ENCODE measurements around the gene PTPN14. TPM values are rescaled to one million over a fixed set of nuclear protein-coding genes. Genes with fewer than 3 reads are reported as not detected.
"Not testable (repeated sequence)": the region's sequence is repeated elsewhere in the genome, so short reads cannot be mapped to it uniquely, and the experiment has no call there.

PTPN14 gene
- total RNA-seq, 4 donors from 2014 or later = 4.5 to 9.7 (median 7.1) TPM

DNA sequence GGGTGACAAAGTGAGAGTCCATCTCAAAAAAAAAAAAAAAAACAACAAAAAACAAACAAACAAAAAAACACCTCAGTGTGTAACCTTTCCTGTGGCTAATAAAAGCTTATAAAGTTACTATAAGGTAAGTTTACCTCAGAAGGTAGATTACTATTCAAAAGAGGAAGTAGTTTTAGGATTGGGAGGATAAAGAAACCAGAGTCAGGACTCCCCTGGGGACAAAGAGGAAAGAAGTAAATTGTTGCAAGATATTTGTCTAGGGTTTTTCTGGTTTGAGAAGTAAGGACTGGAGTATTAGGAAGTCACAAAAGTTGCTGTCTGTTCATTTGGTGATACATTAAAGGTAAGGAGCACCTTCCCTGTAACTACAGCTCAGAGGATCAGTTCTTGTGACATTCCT lies 27.8 kb upstream of the PTPN14 start:
- no peak for DNase-seq
- H3K27ac ChIP-seq = no peak overlapping the region
- intact Hi-C loops (cut with DNase I; ENCODE audit: low total_unique reads) = no loop called here
- TF ChIP-seq POLR2A (IDR thresholded peaks at IDR 0.05) (no peak), EP300 (IDR thresholded peaks at IDR 0.05; ENCODE audit: low read depth) (no peak), POLR2AphosphoS5 (IDR thresholded peaks at IDR 0.05) (no peak)
- TF ChIP-seq, protein P1, sequence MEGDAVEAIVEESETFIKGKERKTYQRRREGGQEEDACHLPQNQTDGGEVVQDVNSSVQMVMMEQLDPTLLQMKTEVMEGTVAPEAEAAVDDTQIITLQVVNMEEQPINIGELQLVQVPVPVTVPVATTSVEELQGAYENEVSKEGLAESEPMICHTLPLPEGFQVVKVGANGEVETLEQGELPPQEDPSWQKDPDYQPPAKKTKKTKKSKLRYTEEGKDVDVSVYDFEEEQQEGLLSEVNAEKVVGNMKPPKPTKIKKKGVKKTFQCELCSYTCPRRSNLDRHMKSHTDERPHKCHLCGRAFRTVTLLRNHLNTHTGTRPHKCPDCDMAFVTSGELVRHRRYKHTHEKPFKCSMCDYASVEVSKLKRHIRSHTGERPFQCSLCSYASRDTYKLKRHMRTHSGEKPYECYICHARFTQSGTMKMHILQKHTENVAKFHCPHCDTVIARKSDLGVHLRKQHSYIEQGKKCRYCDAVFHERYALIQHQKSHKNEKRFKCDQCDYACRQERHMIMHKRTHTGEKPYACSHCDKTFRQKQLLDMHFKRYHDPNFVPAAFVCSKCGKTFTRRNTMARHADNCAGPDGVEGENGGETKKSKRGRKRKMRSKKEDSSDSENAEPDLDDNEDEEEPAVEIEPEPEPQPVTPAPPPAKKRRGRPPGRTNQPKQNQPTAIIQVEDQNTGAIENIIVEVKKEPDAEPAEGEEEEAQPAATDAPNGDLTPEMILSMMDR (IDR thresholded peaks at IDR 0.05) = no peak
- H3K9me3 ChIP-seq = peaks cover 9 to 16% of the 10 kb centered on the region in 2 donors
- H3K4me3 ChIP-seq = no peak overlapping the region
- H3K4me1 ChIP-seq = peaks cover 0 to 2% (median 2%) of the 10 kb centered on the region in 4 donors
- no peaks in the 10 kb centered on the region for H3K36me3 ChIP-seq
- in situ Hi-C loops (cut with MboI; ENCODE audit: low pct_ligation_motif_present in 1 of 4, low pct_unique_long_range_greater_than_20kb in 1 of 4, low sequenced_read_pairs in 3 of 4) = loop anchor here in 3 of 4 donors (25.0 kb wide), 3 partner anchors 242 to 367 kb away; no protein-coding TSS in a partner anchor
- no peaks in the 10 kb centered on the region for H3K27me3 ChIP-seq

DNA sequence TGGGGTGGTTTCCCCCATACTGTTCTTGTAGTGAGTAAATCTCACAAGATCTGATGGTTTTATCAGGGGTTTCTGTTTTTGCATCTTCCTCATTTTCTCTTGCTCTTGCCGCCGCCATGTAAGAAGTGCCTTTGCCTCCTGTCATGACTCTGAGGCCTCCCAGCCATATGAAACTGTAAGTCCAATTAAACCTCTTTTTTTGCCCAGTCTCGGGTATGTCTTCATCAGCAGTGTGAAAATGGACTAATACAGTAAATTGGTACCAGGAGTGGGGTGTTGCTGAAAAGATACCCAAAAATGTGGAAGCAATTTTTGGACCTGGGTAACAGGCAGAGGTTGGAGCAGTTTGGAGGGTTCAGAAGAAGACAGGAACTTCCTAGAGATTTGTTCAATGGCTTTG lies 24.7 kb upstream of the PTPN14 start:
- 75% methylated on average over 1 to 3 of the region's 3 CpGs for WGBS, 2 donors (ENCODE audit: low coverage in 1 of 2)

DNA sequence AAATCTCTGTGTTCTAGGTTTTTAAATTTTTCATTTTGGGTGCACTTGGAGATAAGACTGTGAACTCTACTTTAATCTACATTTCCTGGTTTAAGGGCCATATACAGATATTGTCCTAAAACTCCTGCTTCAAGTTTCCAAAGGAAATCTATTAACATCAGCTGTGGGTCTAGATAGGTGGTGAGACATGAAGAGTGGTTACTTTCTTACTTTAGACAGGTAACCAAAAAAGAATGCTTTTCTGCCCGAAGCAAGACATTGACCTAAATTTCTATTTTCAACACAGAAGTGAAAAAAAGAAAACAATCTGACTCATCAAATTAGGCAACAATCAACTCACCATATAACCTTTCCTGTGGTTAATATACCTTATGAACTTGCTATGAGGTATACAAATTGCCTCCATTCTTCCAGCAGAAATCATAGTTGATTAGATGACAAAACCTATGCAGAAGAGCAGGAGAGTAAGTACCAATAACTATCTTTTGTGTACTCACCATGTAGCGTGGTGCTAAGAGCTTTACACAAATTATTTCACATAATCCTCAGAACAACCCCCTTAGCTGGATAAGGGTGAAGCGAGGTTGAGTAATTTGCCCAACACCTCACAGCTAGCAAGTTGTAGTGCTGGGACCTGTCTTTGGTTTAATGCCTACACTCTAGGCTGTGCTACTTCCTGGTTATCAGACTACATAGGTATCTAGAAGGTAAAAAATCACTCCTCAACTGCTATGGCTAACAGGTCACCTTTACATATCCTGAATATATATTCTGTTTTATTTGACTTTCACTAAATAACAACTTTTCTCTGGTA lies 23.4 kb upstream of the PTPN14 start:
- no peaks in the 10 kb centered on the region for H3K36me3 ChIP-seq
- TF ChIP-seq EP300 (IDR thresholded peaks at IDR 0.05; ENCODE audit: low read depth) (no peak), POLR2A (IDR thresholded peaks at IDR 0.05) (no peak), POLR2AphosphoS5 (IDR thresholded peaks at IDR 0.05) (no peak)
- TF ChIP-seq, protein P1 (IDR thresholded peaks at IDR 0.05) = no peak
- intact Hi-C loops (cut with DNase I; ENCODE audit: low total_unique reads) (no loop called here), in situ Hi-C loops (cut with MboI; ENCODE audit: low pct_ligation_motif_present in 1 of 4, low pct_unique_long_range_greater_than_20kb in 1 of 4, low sequenced_read_pairs in 3 of 4) (loop anchor here in 3 of 4 donors (25.0 kb wide), 3 partner anchors 238 to 363 kb away; no protein-coding TSS in a partner anchor)
- no peak for DNase-seq
- H3K27ac ChIP-seq = no peak overlapping the region
- H3K9me3 ChIP-seq = peaks cover 9 to 16% of the 10 kb centered on the region in 2 donors
- H3K4me1 ChIP-seq = peaks cover 0 to 16% (median 3%) of the 10 kb centered on the region in 4 donors
- no peak overlapping the region for H3K4me3 ChIP-seq
- WGBS, 2 donors (ENCODE audit: low coverage in 1 of 2) = 86 to 93% methylated on average over 3 of the region's 3 CpGs
- no peaks in the 10 kb centered on the region for H3K27me3 ChIP-seq

More for the DNA sequence above, 24.7 kb upstream of the PTPN14 start:
- H3K36me3 ChIP-seq; intact Hi-C loops (cut with DNase I; ENCODE audit: low total_unique reads); H3K4me3 ChIP-seq; H3K27ac ChIP-seq; H3K27me3 ChIP-seq; DNase-seq: not testable (repeated sequence)
- Histone ChIP-seq H3K4me1 (peaks cover 0 to 16% (median 3%) of the 10 kb centered on the region in 4 donors), H3K9me3 (peaks cover 9 to 16% of the 10 kb centered on the region in 2 donors)
- in situ Hi-C loops (cut with MboI; ENCODE audit: low pct_ligation_motif_present in 1 of 4, low pct_unique_long_range_greater_than_20kb in 1 of 4, low sequenced_read_pairs in 3 of 4) = loop anchor here in 3 of 4 donors (25.0 kb wide), 3 partner anchors 239 to 364 kb away; no protein-coding TSS in a partner anchor

DNA sequence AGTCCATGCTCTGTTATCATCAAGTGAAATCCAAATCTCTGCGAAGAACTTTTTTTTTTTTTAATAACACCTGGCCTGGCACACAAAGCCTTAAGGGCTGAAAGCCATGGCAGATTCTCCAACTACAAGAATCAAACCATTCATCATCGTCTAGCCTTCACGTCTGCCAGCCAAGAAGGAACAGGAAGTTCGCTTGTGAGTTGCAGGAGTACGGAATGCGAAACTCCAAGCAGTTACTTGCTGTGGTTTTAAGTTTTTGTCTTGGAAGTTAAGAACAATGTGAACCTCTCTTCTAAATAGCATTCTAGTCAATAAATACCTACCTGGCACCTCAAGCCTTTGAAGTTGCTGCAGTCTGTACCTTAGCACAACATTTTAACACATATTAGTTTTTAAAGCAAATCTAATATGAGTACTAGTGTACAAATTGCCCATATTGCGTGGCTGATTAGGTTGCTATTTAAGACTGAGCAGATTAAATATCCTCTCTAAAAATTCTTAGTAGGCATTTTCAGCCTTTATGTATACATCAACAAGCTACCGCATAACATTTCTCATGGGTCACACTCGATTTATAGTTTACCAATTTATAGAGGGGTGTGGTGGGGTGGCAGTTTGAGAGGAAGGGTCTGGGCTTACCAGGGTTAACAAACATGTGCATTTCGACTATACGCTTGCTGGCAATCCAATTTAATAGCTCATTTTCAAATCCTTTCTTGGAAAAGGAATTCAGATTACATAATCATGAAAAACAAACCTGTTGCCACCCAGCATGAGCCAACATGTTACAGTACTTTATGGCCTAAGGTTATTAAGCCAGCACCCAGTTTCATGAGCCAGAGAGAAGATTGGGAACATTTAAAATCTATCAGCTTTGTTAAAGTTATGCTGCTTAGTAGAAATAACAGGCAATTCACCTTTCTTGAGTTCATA lies 22.2 kb upstream of the PTPN14 start:
- WGBS, 2 donors (ENCODE audit: low coverage in 1 of 2) = 40 to 45% methylated on average over 9 to 11 of the region's 11 CpGs

DNA sequence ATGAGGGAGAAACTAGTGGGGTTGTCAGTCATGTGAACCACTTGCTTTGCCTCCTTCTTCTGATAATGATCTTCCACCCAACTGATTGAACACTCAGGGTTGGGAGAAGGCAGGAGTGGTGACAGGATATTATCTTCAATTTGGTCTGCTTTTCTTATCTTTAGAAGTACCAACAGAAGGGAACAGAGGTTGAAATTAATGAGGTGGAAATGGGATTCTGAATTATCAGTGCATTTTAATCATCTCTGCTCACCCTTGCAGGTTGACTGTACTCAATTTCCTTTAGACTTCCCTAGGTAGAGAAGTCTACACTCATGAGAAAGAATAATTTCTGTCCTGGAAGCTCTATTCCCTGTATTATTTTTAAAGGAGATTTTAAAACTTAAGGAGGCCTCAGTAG lies 19.9 kb upstream of the PTPN14 start:
- no peak for TF ChIP-seq POLR2A (IDR thresholded peaks at IDR 0.05)
- TF ChIP-seq POLR2AphosphoS5 (IDR thresholded peaks at IDR 0.05) = no peak
- TF ChIP-seq EP300 (IDR thresholded peaks at IDR 0.05; ENCODE audit: low read depth) = no peak
- TF ChIP-seq, protein P1 (IDR thresholded peaks at IDR 0.05) = no peak
- peaks cover 0 to 16% (median 3%) of the 10 kb centered on the region in 4 donors for H3K4me1 ChIP-seq
- H3K36me3 ChIP-seq = no peaks in the 10 kb centered on the region
- H3K4me3 ChIP-seq = no peak overlapping the region
- DNase-seq = no peak
- in situ Hi-C loops (cut with MboI; ENCODE audit: low pct_ligation_motif_present in 1 of 4, low pct_unique_long_range_greater_than_20kb in 1 of 4, low sequenced_read_pairs in 3 of 4) = no loop called here
- no peak overlapping the region for H3K27ac ChIP-seq
- intact Hi-C loops (cut with DNase I; ENCODE audit: low total_unique reads) = no loop called here
- no peaks in the 10 kb centered on the region for H3K27me3 ChIP-seq
- H3K9me3 ChIP-seq = peaks cover 1 to 6% of the 10 kb centered on the region in 2 donors

More for the DNA sequence above, 22.2 kb upstream of the PTPN14 start:
- no peak for TF ChIP-seq POLR2A (IDR thresholded peaks at IDR 0.05)
- TF ChIP-seq EP300 (IDR thresholded peaks at IDR 0.05; ENCODE audit: low read depth) = no peak
- peaks cover 9 to 16% of the 10 kb centered on the region in 2 donors for H3K9me3 ChIP-seq
- H3K27me3 ChIP-seq = no peaks in the 10 kb centered on the region
- no peak for DNase-seq
- in situ Hi-C loops (cut with MboI; ENCODE audit: low pct_ligation_motif_present in 1 of 4, low pct_unique_long_range_greater_than_20kb in 1 of 4, low sequenced_read_pairs in 3 of 4) = no loop called here
- no peak overlapping the region for H3K4me3 ChIP-seq
- H3K36me3 ChIP-seq = no peaks in the 10 kb centered on the region
- intact Hi-C loops (cut with DNase I; ENCODE audit: low total_unique reads) = no loop called here
- peaks cover 0 to 16% (median 3%) of the 10 kb centered on the region in 4 donors for H3K4me1 ChIP-seq
- peak overlapping the region in 1 of 4 donors; percentile 11 for H3K27ac ChIP-seq

Data from transverse colon (tissue), 4 donors.